NCI-H2081 treated with DMSO at 0.1 percent for 48 hours (cell line): Measurements from ENCODE around the gene SLC12A7.
"Not testable (repeated sequence)": the region's sequence is repeated elsewhere in the genome, so short reads cannot be mapped to it uniquely, and the experiment has no call there.

Experiments
- DNase-seq: peaks from one replicate; lab custom pipeline; 2025; lab: John Stamatoyannopoulos, UW

The SLC12A7 gene

DNA sequence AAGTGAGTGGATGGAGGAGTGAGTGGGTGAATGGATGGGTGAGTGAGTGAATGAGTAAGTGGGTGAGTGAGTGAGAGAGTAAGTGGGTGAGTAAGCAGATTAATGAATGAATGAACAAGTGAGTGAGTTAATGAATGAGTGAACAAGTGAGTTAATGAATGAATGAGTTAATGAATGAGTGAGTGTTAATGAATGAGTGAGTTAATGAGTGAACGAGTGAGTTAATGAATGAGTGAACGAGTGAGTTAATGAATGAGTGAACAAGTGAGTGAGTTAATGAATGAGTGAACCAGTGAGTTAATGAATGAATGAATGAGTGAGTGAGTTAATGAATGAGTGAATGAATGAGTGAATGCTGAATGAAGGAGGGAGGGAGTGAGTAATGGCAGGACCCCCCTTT is 76.9 kb downstream of the SLC12A7 start:
- DNase-seq = no peak

DNA sequence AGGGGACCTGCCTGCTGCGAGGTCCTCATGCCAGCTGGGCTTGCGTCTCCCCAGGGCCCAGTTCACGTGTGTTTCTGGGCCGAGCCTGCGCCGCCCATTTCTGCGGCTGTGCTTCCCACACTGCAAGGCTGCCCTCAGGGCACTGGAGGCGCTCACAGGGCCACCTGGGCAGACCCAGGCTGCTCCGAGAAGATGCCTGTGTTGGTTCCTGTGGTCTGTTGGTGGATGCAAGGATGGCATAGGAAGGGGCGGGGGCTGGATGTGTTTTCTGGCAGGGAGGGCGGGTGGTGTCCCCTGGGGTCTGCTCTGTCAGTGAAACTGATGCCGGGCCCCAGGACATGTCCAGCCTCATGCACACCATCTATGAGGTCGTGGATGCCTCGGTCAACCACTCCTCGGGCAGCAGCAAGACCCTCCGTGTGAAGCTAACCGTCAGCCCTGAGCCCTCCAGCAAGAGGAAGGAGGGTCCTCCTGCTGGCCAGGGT is 77.4 kb downstream of the SLC12A7 start:
- DNase-seq = no peak

DNA sequence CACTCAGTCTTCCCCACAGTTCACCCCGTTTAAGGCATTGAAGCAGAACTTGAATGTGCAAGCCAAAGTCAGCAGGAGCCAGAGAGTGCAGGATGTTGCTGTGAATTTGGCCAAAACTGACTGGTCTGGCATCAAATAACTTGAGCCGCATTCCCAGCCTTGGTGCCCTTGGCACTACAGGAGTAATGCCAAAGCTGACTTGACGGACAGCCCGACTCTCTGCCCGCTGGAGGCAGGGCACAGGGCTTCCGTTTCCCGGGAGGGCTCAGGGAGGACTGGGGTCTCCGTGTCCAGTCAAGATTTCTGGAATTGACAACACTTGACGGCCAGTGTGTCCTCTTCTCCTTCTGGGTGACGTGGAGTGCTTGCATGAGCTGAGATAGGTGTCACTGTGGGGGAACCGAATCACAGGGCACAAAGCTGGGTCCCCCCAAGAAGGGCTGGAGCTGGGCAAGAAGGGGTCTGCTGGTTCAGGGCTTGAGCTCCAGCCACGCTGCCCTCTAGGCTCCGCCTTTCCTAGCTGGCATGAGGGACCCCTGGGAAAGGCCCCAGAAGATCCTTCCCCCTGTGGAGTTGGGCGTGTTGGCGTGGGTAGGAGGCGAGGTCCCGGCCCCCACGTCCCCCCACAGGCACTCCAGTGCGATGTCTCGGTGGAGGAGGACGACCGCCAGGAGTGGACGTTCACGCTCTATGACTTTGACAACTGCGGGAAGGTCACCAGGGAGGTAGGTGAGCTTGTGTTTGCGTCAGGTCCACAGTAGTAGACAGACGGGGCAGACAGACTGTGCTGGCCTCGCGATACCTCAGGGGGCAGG is 78.0 kb downstream of the SLC12A7 start:
- no peak for DNase-seq

DNA sequence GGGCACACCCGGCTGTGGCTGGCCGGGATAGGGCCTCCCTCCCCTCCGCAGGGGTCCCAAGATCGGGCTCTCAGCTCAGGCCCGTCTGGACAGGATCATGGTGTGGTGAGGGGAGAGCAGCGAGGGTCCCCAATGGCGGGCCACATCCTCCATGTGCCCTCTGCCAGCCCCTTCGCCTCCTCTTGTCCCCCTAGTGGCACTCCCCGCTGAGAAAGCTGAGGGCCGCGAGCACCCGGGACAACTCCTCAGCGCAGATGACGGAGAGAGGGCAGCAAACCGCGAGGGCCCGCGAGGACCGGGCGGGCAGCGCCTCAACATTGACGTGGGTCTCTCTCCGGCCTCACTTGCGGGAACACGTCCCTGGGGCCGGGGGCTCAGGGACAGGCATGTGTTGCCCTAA is 78.7 kb downstream of the SLC12A7 start:
- no peak for DNase-seq

DNA sequence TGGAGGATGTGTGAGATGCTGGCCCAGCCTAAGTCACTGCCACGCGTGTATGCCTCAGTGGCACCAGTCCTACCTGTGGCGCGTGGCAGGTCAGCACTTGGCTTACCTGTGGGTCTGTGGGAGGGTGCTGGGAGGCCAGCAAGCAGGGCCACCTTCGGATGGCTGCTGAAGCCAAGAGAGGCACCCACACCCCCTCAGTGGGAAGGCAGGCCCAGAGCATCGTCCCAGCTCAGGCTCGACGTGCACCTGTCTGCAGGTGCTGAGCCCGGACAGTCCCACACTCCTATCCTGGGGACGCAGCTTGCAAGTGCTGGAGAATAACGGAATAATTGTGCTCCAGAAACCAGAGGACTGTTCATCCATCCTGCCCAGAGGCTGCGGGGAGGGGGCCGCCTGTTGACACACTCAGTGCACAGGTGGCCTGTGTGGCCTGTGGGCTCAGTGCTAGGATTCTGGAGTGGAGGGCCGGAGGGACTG is 79.3 kb downstream of the SLC12A7 start:
- DNase-seq = no peak

DNA sequence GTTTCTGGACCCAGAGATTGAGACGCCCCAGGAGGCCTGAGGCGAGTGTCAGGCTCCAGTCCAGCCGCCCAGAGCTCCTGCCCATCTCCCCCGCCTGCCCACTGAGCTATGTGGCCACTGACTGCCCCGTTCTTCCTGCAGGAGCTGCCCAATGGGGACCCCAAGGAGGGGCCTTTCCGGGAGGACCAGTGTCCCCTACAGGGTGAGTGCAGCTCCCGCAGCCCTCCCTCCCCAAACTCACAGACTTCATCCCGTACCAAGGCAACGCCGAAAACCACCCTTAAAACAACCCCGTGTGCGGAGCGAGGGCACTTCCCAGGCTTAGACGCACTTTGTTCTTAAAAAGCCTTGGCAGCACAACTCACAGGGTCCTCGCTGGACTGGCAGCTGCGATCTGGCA is 79.9 kb downstream of the SLC12A7 start:
- DNase-seq = no peak

DNA sequence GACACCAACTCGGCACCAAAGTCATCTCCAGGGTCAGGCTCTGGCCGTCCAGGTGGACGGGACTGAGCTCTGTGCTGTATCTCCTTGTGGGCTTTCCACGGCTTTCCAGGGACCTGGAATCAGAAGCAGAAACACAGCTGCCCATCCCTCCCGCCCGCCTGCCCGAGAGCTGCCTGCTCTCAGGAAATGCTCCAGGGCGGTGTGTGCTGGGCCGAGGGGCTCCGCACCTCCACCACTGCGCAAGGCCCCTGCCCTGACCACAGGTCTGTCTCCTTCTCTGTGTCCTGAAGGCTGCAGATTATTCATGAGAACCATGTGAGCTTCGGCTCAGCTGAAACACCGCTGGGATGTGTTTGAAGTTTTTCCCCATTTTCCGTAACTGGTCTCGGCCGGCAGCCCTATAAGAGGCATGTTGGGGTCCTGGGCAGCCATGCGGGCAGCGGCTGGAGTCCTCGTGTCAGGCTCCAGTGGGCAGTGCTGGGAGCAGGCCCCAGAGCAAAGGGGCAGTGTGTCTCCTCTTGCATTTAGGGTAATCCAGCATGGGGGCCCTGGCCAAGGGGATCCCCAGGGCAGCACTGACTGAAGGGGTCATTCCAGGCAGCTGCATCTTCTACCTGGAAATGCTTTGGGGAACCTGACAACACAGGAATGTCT is 80.4 kb downstream of the SLC12A7 start:
- no peak for DNase-seq

DNA sequence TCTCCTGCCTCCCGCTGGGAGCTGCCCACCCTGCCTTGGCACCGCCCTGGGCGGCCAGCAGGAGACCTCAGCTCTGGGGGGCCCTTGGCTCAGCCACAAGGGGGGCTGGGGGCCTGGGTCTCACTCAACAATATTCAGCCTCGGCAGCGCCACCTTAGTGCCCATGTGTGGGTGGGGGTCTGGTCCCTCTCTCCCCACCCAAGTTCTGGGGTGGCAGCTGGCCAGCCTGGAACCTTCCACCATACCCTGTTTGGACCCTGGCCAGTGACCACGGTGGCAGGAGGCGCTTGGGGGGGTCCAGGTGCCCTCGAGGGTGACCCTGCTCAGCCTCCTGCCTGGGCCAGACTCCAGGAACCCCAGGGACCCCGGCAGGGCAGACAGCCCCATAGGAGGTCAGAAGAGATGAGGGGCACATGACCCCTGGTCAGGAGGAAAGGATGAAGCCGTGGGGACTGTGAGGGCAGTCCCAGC is 81.0 kb downstream of the SLC12A7 start:
- no peak for DNase-seq

DNA sequence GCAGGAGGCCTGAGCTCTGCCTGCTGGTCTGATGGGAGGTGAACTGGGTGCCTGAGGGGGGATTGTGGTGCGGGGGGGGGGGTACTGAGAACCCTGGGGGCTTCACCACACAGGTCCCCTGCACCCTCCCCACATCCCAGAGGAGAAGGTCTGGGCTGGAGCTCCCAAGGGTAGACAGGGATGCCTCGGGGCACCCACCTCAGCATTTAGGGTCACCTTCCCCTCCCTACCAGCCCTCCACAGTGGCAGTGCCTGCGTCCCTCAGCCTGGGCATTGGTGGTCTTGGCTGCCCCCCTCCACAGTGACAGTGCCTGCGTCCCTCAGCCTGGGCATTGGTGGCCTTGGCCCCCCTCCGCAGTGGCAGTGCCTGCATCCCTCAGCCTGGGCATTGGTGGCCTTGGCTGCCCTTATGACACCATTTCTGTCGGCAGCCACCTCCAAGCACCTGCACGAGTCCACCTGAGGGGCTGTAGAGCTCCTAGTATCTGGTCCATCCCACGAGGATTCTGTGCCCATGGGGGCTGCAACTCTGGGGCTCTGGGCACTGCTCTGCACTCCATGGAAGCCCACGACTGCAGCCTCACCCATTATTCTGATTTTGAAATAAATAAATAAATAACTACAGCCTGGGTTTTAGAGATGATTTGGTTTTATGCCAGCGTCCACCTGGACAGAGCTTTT is 81.8 kb downstream of the SLC12A7 start:
- DNase-seq = no peak

DNA sequence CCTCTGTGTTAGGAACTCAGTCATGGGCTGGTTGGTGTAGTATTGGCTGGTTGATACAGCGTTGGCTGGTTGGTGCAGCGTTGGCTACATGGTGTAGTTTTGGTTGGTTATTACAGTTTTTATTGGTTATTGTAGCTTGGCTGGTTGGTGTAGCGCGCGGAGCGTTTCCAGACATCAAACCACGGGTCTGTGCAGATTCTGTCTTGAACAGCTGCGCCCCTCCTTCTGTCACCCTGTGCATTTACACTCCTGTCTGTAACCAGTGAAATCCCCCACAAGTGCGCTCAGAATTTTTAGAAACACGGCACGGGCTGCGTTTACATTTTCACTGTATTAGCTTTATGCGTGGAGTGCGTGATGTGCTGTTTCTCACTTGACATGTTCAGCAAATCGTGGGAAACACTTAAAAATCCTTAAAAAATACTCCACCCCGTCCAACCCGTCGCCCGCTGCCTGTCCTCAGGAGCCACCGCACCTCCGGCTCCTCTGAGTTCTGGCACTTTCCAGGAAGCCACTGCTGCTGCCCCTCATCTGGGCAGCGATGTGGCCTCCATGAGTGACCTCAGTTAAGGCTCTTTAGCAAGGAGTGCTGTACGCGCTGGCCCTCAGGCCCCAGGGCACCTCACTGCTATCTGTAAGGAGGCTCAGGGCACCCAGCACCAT is 82.5 kb downstream of the SLC12A7 start:
- DNase-seq = no peak

DNA sequence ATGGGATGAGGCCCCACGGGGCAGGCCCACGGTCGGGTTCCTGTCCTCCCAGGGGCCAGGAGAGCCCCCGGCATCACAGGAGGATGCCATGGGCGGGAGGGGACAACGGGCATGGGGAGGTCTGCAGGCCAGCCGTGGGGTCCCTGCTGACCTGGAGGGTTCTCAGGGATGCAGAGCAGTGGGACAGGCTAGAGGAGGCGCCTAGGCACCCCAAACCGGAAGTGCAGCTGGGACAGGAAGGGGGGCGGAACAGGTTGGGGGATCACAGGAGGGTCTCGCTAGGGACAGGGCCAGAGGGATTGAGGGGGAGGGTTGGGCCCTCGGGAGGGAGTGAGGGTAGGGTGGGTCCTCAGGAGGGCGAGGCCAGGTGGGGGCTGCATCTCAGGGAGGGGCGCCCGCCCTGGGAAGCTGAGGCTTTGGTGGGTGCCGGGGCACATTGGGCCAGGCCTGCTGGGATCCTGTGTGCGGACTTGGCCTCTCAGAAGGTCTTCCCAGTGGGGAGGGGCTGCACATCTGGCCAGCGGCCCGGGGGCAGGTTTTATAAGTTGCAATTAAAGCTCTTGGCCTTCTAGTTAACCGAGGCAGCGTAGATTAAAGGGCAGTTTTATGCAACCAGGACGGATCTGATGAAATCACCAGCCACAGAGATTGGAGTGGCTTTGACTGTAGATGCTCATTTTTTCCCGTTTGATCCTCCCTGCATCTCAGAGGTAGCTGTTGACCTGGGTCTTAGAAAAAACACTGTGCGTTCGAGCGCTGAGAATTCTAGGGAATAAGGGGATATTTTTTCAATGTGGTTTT is 83.2 kb downstream of the SLC12A7 start:
- no peak for DNase-seq

DNA sequence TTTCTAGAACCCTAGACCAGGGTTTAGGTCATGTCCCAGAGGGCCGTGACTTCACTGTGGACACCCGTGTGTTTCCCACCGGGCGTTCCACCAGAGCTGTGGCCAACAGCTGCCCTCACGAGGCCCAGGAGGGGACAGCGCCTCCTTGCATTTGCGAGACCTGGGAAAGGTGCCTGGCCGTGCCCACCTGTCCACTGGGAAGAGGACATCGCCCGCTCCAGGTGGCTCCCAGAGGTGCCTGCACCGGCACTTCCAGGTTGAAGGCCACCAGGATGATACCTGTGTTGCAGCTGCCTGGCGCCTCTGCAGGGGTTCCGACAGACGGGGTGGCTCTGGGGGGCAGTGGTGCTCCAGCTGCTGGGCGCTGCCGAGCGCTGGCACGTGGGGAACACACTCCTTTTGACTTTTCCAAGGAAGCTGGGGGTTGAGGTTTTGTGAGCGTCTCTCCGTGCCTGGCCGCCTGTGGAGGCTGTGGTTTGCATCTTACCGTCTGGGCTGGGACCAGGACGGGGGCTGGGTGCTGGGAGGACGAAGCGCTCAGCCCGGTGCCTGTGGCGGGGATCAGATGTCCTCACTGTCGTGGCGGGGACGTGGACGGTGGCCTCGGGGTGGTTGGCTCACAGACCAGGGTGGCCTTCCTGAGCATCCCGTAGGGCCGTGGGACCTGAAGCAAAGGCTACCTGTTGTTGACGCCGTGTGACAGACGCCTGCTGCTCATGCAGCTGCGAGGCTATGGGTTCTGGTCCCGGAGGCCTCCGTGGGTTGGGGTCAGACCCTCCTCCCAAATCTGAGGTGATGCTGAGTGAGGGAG is 84.0 kb downstream of the SLC12A7 start:
- DNase-seq = no peak

DNA sequence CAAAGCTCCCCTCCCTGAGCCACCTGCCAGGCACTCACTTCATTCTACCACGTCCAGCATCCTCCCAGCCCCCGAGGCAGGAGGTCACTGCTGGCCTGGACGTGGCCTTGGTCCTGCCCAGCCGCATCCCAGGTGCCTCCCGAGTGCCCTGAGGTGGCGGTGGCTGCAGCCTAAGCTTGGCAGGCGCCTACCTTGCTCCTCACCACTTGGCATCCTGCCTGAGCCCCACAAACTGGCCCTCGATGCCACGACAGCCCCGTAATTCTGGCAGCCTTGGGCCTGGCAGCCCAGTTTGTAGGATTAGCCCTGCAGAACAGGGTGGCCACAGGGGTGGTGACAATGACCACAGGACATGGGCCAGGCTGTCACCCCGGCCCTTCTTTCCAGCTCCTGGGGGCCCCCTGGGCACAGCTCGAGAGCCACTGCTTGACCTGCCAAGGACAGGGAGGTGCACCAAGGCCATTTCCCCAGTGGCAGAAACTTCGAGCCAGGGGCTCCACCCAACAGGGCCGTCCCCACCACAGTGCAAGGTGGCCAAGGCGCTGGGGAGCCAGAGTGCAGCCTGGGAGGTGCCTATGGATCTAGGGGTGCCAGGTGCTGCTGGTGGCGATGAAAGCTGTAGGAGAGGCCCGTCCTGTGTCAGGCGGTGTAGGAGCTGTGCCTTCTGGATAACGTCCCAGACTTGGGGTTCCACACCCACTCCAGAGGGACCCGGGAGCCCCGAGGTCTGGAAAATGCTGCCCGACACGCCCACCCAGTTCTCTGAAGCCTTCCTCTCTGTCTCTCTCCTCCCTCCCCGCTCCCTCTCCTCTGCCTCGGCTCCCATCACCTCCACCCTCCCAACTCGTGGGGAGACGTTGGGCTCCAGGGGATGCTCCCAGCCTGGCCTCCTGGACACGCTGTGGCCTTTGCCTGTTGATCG is 84.9 kb downstream of the SLC12A7 start:
- no peak for DNase-seq

DNA sequence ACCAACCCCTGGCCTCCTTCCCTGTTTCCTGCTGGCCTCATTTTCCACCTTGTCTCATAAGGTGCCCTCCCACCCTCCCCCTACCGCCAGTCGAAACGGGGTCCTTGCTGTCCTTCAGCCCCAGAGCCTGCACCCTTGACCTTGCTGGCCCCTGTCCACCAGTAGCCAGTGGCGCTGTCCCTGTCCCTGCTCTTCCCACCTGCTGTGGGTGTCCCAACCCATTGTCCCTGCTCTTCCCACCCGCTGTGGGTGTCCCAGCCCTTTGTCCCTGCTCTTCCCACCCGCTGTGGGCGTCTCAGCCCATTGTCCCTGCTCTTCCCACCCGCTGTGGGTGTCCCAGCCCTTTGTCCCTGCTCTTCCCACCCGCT is 89.9 kb downstream of the SLC12A7 start:
- not testable (repeated sequence) for DNase-seq

DNA sequence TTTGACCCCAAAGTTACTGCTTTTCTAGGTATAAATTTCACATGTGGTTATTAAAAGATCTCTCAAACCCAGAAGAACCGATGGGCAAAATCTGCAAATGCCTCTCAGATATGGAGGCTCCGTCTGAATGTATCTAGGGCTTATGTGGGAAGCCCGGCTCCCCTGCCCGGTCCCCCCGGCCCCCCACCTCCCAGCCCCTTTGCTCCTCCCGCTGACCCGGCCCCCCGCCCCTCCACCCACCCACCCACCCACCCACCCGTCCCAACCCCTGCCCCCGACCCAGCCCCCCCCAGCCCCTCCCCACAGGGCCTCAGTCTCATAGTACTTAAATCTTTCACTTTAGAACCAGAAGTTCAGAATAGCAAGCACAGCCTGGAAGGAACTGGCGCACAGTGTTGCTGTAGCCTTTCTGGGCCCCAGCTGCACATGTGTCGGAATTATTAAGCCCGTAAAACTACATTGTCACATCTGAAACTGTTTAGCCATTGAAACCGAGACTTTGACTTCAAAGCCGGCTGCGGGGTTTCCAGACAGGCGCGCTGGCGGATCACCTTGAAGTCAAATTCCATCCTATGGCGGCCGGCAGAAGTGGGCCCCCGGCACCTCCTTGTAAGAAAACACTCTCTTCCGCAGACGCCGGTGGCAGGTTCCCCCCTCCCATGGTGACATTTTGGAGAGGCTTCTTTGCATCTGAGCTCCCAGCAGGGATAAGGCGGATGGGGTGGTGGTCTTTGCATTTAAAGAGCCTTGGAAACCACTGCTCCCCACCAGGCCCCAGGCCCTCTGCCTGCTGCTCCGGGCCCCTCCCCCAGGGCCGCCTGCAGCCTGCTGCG is 90.5 kb downstream of the SLC12A7 start:
- DNase-seq = no peak

DNA sequence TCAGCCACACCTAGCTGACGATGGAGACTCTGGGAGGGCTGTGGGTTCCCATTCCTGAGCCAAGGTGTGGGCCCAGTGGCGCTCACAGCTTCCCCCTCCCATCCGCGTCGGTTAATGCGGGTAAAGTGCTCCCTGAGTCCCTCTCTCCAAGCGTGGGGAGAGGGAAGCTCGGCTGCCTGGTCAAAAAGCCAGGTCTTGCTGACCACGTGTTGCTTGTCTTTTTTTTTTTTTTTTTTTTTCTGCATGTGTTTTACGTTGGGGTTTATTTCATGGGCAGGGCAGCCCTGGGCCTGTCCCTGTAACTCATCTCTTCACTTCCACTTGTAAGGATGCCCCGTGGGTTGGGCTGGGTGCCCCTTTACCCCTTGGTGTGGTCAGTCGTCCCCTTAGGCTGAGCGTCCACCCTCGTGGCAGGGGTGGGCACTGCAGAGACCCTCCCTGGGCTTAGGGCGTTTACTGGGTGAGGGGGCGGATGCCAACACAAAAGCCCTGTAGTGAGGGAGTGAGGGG is 91.4 kb downstream of the SLC12A7 start:
- DNase-seq = no peak

DNA sequence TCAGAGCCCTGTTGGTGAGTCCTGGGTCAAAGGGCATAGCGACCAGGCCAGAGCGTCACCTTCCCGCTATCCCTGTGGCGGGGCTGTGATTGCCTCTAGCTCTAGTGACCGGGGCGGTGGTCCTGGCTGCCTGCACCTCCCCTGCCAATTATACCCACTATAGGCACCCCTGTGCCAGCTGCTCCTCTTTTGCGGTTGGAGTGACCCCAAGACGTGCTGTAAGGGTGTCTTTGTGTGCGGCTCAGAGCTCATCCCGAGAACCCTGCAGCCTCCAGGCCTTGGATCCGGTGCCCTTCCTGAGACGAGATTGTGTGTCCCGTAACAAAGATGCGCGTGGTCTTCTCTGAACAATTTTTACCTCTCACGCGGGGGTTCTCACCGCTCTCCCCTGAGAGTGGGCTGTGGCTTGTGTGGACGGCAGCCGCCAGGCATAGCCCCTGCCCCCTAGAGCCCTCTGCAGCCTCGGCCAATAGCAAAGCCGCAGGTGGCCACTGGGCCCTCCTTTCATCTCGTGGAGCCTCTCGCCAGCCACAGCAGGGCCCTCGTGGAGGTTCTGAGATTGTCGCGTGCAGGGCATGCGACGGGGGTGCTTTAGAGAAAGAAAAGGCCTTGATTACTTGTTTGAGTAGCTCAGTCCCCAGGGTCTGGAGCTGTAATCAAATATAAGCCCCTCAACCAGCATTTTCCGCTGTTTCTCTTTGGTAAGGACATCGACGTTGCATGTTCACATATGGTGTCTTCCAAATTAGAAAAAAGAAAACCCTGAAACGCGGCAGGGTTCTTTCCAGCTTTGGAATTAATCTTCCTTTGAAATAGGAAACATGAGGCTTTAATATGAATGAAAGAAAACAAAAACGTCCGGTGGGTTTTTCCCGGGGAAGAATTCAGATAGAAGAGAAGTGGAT is 92.6 kb downstream of the SLC12A7 start:
- no peak for DNase-seq
